Measurements from ENCODE around the gene NRG3. TPM values are rescaled to one million over a fixed set of nuclear protein-coding genes. Genes with fewer than 3 reads are reported as not detected.

NRG3 gene
- total and polyA plus RNA-seq, 2 of the 8 experiments (the other 6 are each of a cell fraction or from before 2014, with no cell fraction given), result 4.2 to 5.0 TPM

DNA sequence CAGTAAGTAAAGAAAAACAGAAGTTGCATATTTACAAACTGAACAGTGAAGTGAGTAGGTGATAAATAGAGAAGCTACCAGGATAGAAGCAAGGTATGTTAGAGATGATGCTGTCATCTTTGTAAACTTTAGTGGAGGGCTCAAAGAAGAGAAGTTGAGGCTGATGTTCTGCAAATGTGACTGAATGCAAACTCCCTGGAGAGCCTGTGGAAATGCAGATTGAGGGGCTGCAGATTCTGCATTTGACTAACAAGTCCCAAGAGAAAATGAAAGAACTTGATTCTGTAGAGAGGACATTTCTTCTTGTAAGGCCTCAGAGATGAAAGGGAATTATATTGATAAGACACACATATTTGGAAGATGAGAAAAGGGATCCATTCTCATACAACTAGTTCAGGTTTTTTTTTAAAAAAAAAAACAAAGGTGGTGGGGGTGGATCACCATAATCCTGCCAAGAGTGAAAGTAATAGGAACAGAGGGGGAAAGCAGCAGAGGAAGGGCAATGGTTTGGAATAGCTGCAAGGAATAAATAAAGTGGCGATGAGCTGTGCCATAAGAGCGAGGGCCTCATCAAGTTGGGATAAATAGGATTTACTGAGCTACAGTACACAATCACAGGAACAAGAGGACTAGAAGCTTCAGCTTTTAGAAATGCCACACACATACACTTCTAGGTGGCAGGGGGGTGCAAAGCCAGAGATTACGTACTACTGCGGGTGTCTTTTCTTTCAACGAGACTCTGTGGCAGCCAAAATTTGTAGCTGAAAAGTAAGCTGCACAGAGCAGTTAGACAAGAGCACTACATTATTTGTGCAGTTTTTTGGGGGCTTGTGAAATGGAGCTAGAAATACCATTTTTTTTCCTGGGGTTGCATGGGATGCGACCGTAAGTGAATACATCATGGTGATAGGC is 778.5 kb downstream of the NRG3 start:
- TF ChIP-seq TAF7 (optimal IDR thresholded peaks at IDR 0.05; ENCODE audit: borderline replicate concordance, low read depth, low read length) (no peak), POU5F1 (IDR thresholded peaks at IDR 0.05; ENCODE audit: low read depth, low read length) (0 out of 2 replicates have a peak, but pooled peaks have one; percentile 55)
- no peak overlapping the region for H3K14ac ChIP-seq (ENCODE audit: insufficient read length)
- H3K79me1 ChIP-seq (ENCODE audit: low read depth, low read length), result no peaks in the 10 kb centered on the region
- WGBS, 2 experiments (ENCODE audit: extremely low coverage in 1 of 2, insufficient coverage in 1 of 2, insufficient read length in 1 of 2, insufficient replicate concordance in 2 of 2, low coverage in 1 of 2, low lambda C conversion rate in 2 of 2, missing lambda C conversion rate in 1 of 2), result 75% methylated on average over 7 of the region's 7 CpGs; no CpG with 5 or more reads in 1 of the 2 experiments
- H3K9ac ChIP-seq (replicated peaks in 1 of 4; ENCODE audit: extremely low read depth in 1 of 4, low read depth in 3 of 4, low read length in 3 of 4), result no peak overlapping the region
- no peak overlapping the region for H2BK15ac ChIP-seq (ENCODE audit: low read length)
- peak overlapping the region; percentile 17 to 66; a peak in 3 of 4 replicates for H3K4me2 ChIP-seq (ENCODE audit: insufficient read depth in 1 of 2, low read depth in 2 of 2, low read length in 2 of 2)
- H3K56ac ChIP-seq (replicated peaks; ENCODE audit: insufficient read length, low read depth, low read length), result no peak overlapping the region
- no peak overlapping the region for H3K4ac ChIP-seq (replicated peaks; ENCODE audit: insufficient read length, low read depth, low read length)
- H2BK5ac ChIP-seq (ENCODE audit: low read depth, low read length), result no peak overlapping the region
- H3K36me3 ChIP-seq (ENCODE audit: control insufficient read depth in 2 of 4, insufficient read depth in 4 of 4, low read length in 3 of 4), result no peaks in the 10 kb centered on the region
- no peak overlapping the region for H3K23ac ChIP-seq (ENCODE audit: insufficient read length)
- no peak overlapping the region for H2BK120ac ChIP-seq (replicated peaks; ENCODE audit: low read depth, low read length)
- ChIA-PET POLR2A (ENCODE audit: partially characterized antibody) (no interaction called here), CTCF (ENCODE audit: partially characterized antibody) (no interaction called here)
- H3K18ac ChIP-seq (ENCODE audit: extremely low read depth, low read length), result no peak overlapping the region
- no peaks in the 10 kb centered on the region for H3K9me3 ChIP-seq (ENCODE audit: insufficient read depth in 2 of 2, low read depth in 1 of 2, low read length in 1 of 2)
- FAIRE-seq (no peak), DNase-seq (ENCODE audit: low read depth in 1 of 2, low spot score in 2 of 2) (peak in 1 of 2 experiments; percentile 21)
- no peak overlapping the region for H4K5ac ChIP-seq (ENCODE audit: insufficient read length, low read depth, low read length)
- H3K27ac ChIP-seq (ENCODE audit: low read depth, low read length), result no peak overlapping the region
- H2BK20ac ChIP-seq (ENCODE audit: low read length), result peak overlapping the region; percentile 90; the same call in 1 of the 2 replicates
- no peak overlapping the region for H2BK12ac ChIP-seq (ENCODE audit: low read depth, low read length)
- H3K79me2 ChIP-seq (ENCODE audit: control insufficient read depth in 1 of 2, insufficient read depth in 2 of 2, low read length in 2 of 2), result no peaks in the 10 kb centered on the region
- H4K91ac ChIP-seq (replicated peaks; ENCODE audit: insufficient read length, low read length), result no peak overlapping the region
- H4K8ac ChIP-seq (ENCODE audit: extremely low read depth, insufficient read depth, low read length), result no peak overlapping the region
- no peak overlapping the region for H3K4me3 ChIP-seq (ENCODE audit: extremely low read depth in 1 of 4, insufficient read depth in 2 of 4, low read depth in 3 of 4, low read length in 4 of 4)
- no peaks in the 10 kb centered on the region for H3K23me2 ChIP-seq (ENCODE audit: low read depth, low read length)
- no peak overlapping the region for H2AK5ac ChIP-seq (ENCODE audit: low read depth, low read length)
- H3K4me1 ChIP-seq (replicated peaks in 1 of 4; ENCODE audit: control insufficient read depth in 3 of 4, insufficient read depth in 4 of 4, low read length in 3 of 4), result peaks cover 4 to 12% (median 9%) of the 10 kb centered on the region in 4 experiments; a peak in 6 of 7 replicates
- no peaks in the 10 kb centered on the region for H4K20me1 ChIP-seq (replicated peaks in 1 of 2; ENCODE audit: control insufficient read depth in 1 of 2, insufficient read depth in 2 of 2, low read length in 2 of 2)
- H3K27me3 ChIP-seq (replicated peaks in 1 of 4; ENCODE audit: control insufficient read depth in 3 of 4, extremely low read depth in 1 of 4, insufficient read depth in 3 of 4, low read length in 3 of 4), result no peaks in the 10 kb centered on the region
- H2AFZ ChIP-seq (ENCODE audit: low read length), result no peak overlapping the region
